ENCODE measurements around the gene C2. TPM values are rescaled to one million over a fixed set of nuclear protein-coding genes. Genes with fewer than 3 reads are reported as not detected.

C2 gene
- total and polyA plus RNA-seq, 2 donors from 2014 or later, result 38.7 to 84.0 TPM

DNA sequence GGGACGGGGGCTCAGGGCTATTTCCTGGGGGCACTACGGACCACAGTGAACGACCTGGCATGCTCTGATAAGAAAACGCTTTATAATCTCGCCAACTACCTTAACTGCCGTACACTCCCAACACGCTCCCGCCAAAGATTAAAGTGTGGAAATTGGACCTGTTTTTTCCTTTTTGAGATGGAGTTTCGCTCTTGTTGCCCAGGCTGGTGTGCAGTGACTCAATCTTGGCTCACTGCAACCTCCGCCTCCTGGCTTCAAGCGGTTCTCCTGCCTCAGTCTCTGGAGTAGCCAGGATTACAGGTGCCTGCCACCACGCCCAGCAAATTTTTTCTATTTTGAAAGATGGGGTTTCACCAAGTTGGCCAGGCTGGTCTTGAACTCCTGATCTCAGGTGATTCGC, 48.4 kb upstream of the C2 start:
- Histone ChIP-seq H3K36me3 (ENCODE audit: control insufficient read depth in 2 of 3, insufficient read depth in 3 of 3, low read length in 3 of 3) (peaks cover 2 to 33% (median 18%) of the 10 kb centered on the region in 3 donors), H3K9me3 (ENCODE audit: control insufficient read depth in 2 of 3, insufficient read depth in 1 of 3, low read length in 3 of 3) (no peaks in the 10 kb centered on the region), H3K27me3 (ENCODE audit: control insufficient read depth, insufficient read depth, low read length) (no peaks in the 10 kb centered on the region), H3K4me3 (ENCODE audit: low read length in 3 of 3) (peak overlapping the region in 1 of 3 donors; percentile 56), H3K27ac (ENCODE audit: low read depth in 2 of 2, low read length in 2 of 2) (peak overlapping the region in 1 of 2 donors; percentile 65), H3K4me1 (ENCODE audit: control insufficient read depth in 2 of 3, insufficient read depth in 2 of 3, low read depth in 1 of 3, low read length in 3 of 3) (peaks cover 0 to 8% (median 0%) of the 10 kb centered on the region in 3 donors), H3K9ac (ENCODE audit: low read length in 3 of 3) (no peak overlapping the region)
- no peak for TF ChIP-seq CTCF (IDR thresholded peaks at IDR 0.05; ENCODE audit: borderline replicate concordance, extremely low read depth, insufficient read depth)
- no peak for DNase-seq
- FAIRE-seq, result no peak
- intact Hi-C loops (cut with DNase I), result no loop called here

DNA sequence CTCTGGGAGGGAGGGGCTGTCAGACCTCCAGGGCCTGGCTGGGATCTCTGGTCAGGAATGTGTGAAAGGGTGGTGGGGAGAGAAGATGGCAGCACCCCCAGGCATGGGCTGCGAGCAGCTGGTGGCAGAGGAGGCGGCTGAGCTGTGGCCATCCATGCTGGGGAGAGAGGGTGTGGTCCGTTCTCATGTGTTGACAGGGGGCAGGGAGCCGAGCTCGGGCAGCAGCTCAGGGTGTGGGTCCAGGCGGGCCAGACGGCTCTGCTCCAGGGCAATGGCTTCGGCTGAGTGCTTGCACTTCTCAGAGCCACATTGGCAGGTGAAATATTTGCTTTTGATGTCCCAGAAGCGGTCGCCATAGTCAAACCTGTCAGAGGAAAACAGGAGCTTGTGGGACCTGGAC, 47.6 kb upstream of the C2 start:
- intact Hi-C loops (cut with DNase I), result no loop called here
- Histone ChIP-seq H3K4me1 (ENCODE audit: control insufficient read depth in 2 of 3, insufficient read depth in 2 of 3, low read depth in 1 of 3, low read length in 3 of 3) (peaks cover 0 to 8% (median 0%) of the 10 kb centered on the region in 3 donors), H3K36me3 (ENCODE audit: control insufficient read depth in 2 of 3, insufficient read depth in 3 of 3, low read length in 3 of 3) (peaks cover 2 to 34% (median 20%) of the 10 kb centered on the region in 3 donors), H3K4me3 (ENCODE audit: low read length in 3 of 3) (no peak overlapping the region), H3K9ac (ENCODE audit: low read length in 3 of 3) (no peak overlapping the region), H3K27me3 (ENCODE audit: control insufficient read depth, insufficient read depth, low read length) (no peaks in the 10 kb centered on the region), H3K27ac (ENCODE audit: low read depth in 2 of 2, low read length in 2 of 2) (no peak overlapping the region), H3K9me3 (ENCODE audit: control insufficient read depth in 2 of 3, insufficient read depth in 1 of 3, low read length in 3 of 3) (no peaks in the 10 kb centered on the region)
- FAIRE-seq, result no peak
- no peak for TF ChIP-seq CTCF (IDR thresholded peaks at IDR 0.05; ENCODE audit: borderline replicate concordance, extremely low read depth, insufficient read depth)
- peak in 1 of 5 donors; percentile 66 for DNase-seq

- FAIRE-seq (no peak), DNase-seq (no peak)
- Histone ChIP-seq H3K27ac (ENCODE audit: low read depth in 2 of 2, low read length in 2 of 2) (no peak overlapping the region), H3K36me3 (ENCODE audit: control insufficient read depth in 2 of 3, insufficient read depth in 3 of 3, low read length in 3 of 3) (peaks cover 2 to 37% (median 18%) of the 10 kb centered on the region in 3 donors), H3K27me3 (ENCODE audit: control insufficient read depth, insufficient read depth, low read length) (no peaks in the 10 kb centered on the region), H3K9me3 (ENCODE audit: control insufficient read depth in 2 of 3, insufficient read depth in 1 of 3, low read length in 3 of 3) (no peaks in the 10 kb centered on the region), H3K9ac (ENCODE audit: low read length in 3 of 3) (no peak overlapping the region), H3K4me3 (ENCODE audit: low read length in 3 of 3) (no peak overlapping the region), H3K4me1 (ENCODE audit: control insufficient read depth in 2 of 3, insufficient read depth in 2 of 3, low read depth in 1 of 3, low read length in 3 of 3) (peaks cover 0 to 8% (median 0%) of the 10 kb centered on the region in 3 donors)
- intact Hi-C loops (cut with DNase I), result no loop called here
- no peak for TF ChIP-seq CTCF (IDR thresholded peaks at IDR 0.05; ENCODE audit: borderline replicate concordance, extremely low read depth, insufficient read depth)
Observed at GRCh38 chr6:31880616-31881015, 46.9 kb upstream of the C2 start.
